GM12801 (cell line): ENCODE data around the gene ARHGAP4.

Source experiments
- TF ChIP-seq, protein P1 (sequence below): IDR thresholded peaks from one replicate; pipeline ENCODE4 v1.5.1; 2011; ENCODE audit warnings: control low read depth; ENCODE audit not compliant: insufficient read length; ENCODE audit errors: extremely low read depth

ARHGAP4 gene

DNA sequence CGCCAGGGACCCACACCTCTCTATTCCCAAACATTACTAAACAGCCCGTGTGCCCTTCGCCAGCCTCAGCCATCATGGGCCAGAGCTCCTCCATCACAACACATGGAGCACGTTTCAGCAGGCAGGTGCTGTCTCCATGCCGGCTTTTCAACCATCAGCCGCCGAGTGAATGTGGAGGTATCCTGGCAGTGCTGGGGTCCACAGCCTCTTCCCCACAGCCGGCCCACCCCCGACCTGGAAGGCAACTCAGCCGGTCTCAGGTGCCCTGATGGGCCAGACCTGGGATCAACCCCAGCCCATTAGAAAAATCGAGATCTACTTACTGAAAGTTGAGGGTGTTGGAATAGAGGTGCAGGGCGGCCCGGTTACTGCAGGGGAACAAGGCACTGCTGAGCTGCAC is 5.7 kb upstream of the ARHGAP4 start:
- TF ChIP-seq, protein P1, sequence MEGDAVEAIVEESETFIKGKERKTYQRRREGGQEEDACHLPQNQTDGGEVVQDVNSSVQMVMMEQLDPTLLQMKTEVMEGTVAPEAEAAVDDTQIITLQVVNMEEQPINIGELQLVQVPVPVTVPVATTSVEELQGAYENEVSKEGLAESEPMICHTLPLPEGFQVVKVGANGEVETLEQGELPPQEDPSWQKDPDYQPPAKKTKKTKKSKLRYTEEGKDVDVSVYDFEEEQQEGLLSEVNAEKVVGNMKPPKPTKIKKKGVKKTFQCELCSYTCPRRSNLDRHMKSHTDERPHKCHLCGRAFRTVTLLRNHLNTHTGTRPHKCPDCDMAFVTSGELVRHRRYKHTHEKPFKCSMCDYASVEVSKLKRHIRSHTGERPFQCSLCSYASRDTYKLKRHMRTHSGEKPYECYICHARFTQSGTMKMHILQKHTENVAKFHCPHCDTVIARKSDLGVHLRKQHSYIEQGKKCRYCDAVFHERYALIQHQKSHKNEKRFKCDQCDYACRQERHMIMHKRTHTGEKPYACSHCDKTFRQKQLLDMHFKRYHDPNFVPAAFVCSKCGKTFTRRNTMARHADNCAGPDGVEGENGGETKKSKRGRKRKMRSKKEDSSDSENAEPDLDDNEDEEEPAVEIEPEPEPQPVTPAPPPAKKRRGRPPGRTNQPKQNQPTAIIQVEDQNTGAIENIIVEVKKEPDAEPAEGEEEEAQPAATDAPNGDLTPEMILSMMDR, result no peak

DNA sequence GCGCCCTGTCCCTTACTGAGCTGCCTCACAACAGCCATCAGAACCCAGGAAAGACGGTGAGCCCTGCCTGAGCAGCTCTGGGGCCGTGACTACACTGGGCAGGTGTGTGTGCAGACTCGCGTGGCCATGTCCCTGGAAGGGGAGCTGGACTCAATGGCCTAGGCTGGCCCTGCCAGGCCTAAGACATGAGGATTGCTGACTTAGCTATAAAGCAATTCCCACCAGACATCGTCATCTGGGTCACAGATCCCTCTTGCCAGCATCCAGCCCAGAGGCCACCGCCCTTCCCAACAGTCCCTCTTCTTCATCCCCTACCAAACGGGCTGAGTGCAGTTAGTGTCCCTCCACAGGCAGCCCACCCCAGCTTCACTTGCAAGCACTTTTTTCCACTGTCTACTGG is 5.1 kb upstream of the ARHGAP4 start:
- TF ChIP-seq, protein P1, result no peak

DNA sequence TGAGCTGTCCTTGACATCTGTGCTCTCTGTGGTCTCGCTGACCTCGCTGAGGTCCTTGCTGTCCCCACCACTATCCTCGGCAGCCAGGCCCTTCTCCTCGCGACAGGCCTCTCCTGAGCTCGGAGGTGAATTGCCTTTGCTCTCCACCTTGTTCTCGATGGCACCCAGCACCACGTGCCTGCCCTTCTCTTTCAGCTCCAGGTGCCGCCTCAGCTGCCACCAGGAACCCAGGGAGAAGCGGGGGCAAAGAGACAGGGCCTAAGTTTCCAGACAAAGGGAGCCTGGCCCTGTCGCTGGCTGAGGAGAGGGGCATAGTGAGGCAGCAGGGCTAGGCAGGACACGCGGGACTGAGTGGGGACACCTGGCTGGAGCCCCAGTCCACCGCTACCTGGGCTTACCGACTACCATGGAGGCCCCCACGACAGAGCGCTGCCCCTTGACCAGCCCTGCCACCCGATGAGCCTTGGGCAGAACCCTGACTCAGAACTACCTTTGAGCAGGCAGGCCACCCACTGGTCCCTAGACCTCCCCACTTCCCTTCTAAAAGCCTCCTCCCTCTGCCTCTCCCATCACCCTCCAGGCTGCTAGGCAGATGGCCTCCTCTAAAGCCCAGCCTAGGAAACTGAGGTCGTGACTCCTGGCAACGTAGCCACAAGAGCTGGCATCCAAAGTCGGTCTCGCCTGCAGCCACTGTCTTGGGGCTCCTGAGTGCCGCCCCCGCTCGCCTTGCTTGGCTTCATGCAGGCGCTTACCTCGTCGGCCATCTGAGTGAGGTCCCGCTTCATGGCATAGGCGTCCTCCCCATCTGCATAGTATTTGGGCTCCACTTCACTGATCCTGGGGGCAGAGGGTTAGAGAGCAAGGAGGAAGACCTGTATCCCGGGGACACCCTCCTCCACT is 4.2 kb upstream of the ARHGAP4 start:
- TF ChIP-seq, protein P1, result no peak

DNA sequence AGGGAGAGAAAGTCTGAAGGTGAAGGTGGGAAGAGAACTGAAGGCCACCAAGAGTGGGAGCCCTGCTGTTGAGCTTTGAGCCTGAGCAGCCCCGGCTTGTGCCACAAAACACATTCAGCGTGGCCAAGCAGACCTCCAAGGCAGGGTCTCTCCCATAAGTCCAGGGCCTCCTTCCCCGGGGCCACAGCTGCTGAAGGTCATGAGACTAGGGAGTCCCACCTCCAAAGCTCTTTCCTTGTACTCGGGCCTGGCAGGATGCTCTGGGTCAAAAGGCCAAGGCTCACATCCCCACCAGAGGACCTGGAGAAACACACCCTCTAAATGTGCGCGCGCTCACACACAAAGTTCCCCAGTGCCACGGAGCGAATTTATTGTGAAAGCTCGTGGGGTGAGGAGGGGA is 3.5 kb upstream of the ARHGAP4 start:
- TF ChIP-seq, protein P1, result no peak

DNA sequence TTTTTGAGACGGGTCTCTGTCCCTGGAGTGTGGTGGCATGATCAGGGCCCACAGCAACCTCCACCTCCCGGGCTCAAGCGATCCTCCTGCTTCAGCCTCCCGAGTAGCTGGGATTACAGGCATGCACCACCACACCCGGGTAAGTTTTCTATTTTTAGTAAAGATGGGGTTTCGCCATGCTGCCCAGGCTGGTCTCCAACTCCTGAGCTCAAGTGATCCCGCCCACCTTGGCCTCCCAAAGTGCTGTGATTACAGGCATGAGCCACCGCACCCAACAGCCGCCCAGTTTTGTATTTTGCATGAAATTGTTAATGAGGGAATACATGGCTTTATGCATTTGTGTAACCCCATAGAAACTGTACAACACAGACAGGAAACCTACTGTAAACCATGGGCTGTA is 2.8 kb upstream of the ARHGAP4 start:
- TF ChIP-seq, protein P1, result no peak

DNA sequence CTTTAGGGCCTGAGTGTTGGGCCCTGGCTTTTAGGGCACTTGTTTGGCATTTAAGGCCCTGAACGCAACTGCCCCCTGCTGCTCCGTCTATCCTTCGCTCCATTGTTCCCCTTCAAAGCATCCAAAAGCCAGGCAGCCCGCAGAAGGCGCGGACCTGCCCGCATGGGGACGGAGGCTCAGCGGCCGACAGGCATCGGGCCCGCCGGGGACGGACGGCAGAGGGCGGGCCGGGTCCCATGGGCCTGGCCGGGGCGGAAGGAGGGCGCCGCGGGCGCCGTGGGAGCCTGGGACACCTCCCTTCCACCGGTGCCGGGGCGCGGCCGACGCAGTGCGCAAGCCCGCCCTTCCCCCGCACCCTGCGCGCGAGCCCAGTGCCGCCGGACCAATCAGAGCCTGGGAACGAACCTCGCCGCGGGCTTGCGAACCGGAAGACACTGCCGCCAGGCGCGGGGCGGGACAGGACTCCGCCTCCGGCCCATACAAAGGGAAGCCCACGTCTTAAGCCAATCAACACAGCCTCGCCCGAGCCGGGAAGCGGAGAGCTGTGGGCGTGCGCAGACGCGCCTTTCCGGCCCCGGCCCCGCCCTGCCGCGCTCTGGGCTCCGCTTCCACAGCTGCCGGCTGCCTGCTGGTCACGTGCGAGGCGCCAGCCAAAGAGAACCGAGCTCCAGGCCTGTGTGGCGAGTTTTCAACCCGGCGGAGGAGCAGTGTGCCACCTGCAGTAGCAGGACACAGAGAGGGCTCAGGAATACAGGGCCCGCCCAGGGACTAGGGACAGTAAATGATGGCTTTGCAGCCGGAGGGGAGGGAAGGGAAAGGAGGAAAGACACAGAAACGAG is 2.1 kb upstream of the ARHGAP4 start:
- TF ChIP-seq, protein P1, result no peak

DNA sequence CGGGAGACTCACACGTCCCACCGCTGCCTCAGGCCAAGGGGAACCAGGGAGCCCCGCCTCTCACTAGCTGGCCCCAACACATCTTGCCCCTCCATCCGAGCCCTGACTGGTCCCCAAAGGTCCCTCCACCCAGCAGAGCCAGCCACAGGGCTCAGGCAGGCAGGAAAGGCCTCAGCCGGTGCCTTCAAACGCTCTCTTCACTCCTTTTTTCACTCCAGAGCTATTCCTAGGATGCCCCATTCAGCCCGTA is 1.5 kb upstream of the ARHGAP4 start:
- TF ChIP-seq, protein P1, result no peak
